ENCODE data around the gene ZBTB21.

Gene ZBTB21

GRCh38 chr21:42037943-42038342 lies 27.8 kb upstream of the ZBTB21 start:
- Histone ChIP-seq H4K91ac (ENCODE audit: low read depth, low read length, poor library complexity) (no peak overlapping the region), H2BK12ac (ENCODE audit: low read length) (no peak overlapping the region), H3K4ac (ENCODE audit: low read length) (no peak overlapping the region), H2AK5ac (ENCODE audit: low read depth, low read length) (no peak overlapping the region), H3K79me1 (ENCODE audit: low read depth, low read length) (no peaks in the 10 kb centered on the region), H3K9ac (ENCODE audit: low read depth, low read length, poor library complexity) (no peak overlapping the region), H2BK5ac (ENCODE audit: low read length) (no peak overlapping the region), H2BK15ac (ENCODE audit: low read length) (no peak overlapping the region), H3K27ac (replicated peaks; ENCODE audit: low read length) (no peak overlapping the region), H4K8ac (ENCODE audit: low read depth, low read length) (no peak overlapping the region), H3K36me3 (replicated peaks in 1 of 2; ENCODE audit: control insufficient read depth in 2 of 2, insufficient read depth in 2 of 2, low read length in 2 of 2) (no peaks in the 10 kb centered on the region), H3K9me3 (replicated peaks in 1 of 2; ENCODE audit: control insufficient read depth in 2 of 2, insufficient read depth in 1 of 2, low read depth in 1 of 2, low read length in 2 of 2) (peaks cover 0 to 6% of the 10 kb centered on the region in 2 donors), H3K23ac (ENCODE audit: low read depth, low read length, poor library complexity) (no peak overlapping the region), H3K4me3 (ENCODE audit: low read length in 2 of 2) (no peak overlapping the region), H2BK120ac (ENCODE audit: low read depth, low read length) (no peak overlapping the region), H3K14ac (ENCODE audit: low read length) (no peak overlapping the region), H3K4me2 (ENCODE audit: insufficient read depth, low read length, poor library complexity, severe bottlenecking) (no peak overlapping the region), H3K27me3 (ENCODE audit: control insufficient read depth in 3 of 3, insufficient read depth in 3 of 3, low read depth in 1 of 3, low read length in 3 of 3) (peaks cover 0 to 7% (median 0%) of the 10 kb centered on the region in 3 experiments), H2AFZ (ENCODE audit: low read length) (peak overlapping the region; percentile 64), H3K4me1 (ENCODE audit: control insufficient read depth in 2 of 2, insufficient read depth in 1 of 2, low read depth in 1 of 2, low read length in 2 of 2) (peaks cover 6 to 11% of the 10 kb centered on the region in 2 donors), H3K18ac (ENCODE audit: low read length) (no peak overlapping the region)
- no peak for DNase-seq (ENCODE audit: low spot score)
- no CpG with 5 or more reads among the region's 12 CpGs for WGBS, 2 donors (ENCODE audit: extremely low coverage in 2 of 2, insufficient read length in 2 of 2, insufficient replicate concordance in 1 of 2)

GRCh38 chr21:42037516-42037915 lies 27.4 kb upstream of the ZBTB21 start:
- peaks cover 0 to 6% of the 10 kb centered on the region in 2 donors for H3K9me3 ChIP-seq (replicated peaks in 1 of 2; ENCODE audit: control insufficient read depth in 2 of 2, insufficient read depth in 1 of 2, low read depth in 1 of 2, low read length in 2 of 2)
- H3K79me1 ChIP-seq (ENCODE audit: low read depth, low read length) = no peaks in the 10 kb centered on the region
- no peak overlapping the region for H2AK5ac ChIP-seq (ENCODE audit: low read depth, low read length)

GRCh38 chr21:42036313-42036712 lies 26.2 kb upstream of the ZBTB21 start:
- Histone ChIP-seq H3K27ac (replicated peaks; ENCODE audit: low read length) (no peak overlapping the region), H2BK5ac (ENCODE audit: low read length) (no peak overlapping the region), H2BK15ac (ENCODE audit: low read length) (no peak overlapping the region), H3K4me2 (ENCODE audit: insufficient read depth, low read length, poor library complexity, severe bottlenecking) (no peak overlapping the region), H3K9me3 (replicated peaks in 1 of 2; ENCODE audit: control insufficient read depth in 2 of 2, insufficient read depth in 1 of 2, low read depth in 1 of 2, low read length in 2 of 2) (peaks cover 0 to 6% of the 10 kb centered on the region in 2 donors), H2BK120ac (ENCODE audit: low read depth, low read length) (no peak overlapping the region), H2AFZ (ENCODE audit: low read length) (no peak overlapping the region), H3K4me1 (ENCODE audit: control insufficient read depth in 2 of 2, insufficient read depth in 1 of 2, low read depth in 1 of 2, low read length in 2 of 2) (peaks cover 6 to 9% of the 10 kb centered on the region in 2 donors), H3K4me3 (ENCODE audit: low read length in 2 of 2) (no peak overlapping the region), H3K4ac (ENCODE audit: low read length) (no peak overlapping the region), H4K91ac (ENCODE audit: low read depth, low read length, poor library complexity) (no peak overlapping the region), H3K23ac (ENCODE audit: low read depth, low read length, poor library complexity) (no peak overlapping the region), H3K18ac (ENCODE audit: low read length) (no peak overlapping the region), H3K9ac (ENCODE audit: low read depth, low read length, poor library complexity) (no peak overlapping the region), H3K36me3 (replicated peaks in 1 of 2; ENCODE audit: control insufficient read depth in 2 of 2, insufficient read depth in 2 of 2, low read length in 2 of 2) (no peaks in the 10 kb centered on the region), H2BK12ac (ENCODE audit: low read length) (no peak overlapping the region), H3K27me3 (ENCODE audit: control insufficient read depth in 3 of 3, insufficient read depth in 3 of 3, low read depth in 1 of 3, low read length in 3 of 3) (peaks cover 0 to 5% (median 0%) of the 10 kb centered on the region in 3 experiments), H2AK5ac (ENCODE audit: low read depth, low read length) (no peak overlapping the region), H3K14ac (ENCODE audit: low read length) (no peak overlapping the region), H4K8ac (ENCODE audit: low read depth, low read length) (no peak overlapping the region), H3K79me1 (ENCODE audit: low read depth, low read length) (no peaks in the 10 kb centered on the region)
- WGBS, 2 donors (ENCODE audit: extremely low coverage in 2 of 2, insufficient read length in 2 of 2, insufficient replicate concordance in 1 of 2) = no CpG with 5 or more reads among the region's 2 CpGs
- no peak for DNase-seq (ENCODE audit: low spot score)

More at GRCh38 chr21:42037516-42037915, 27.4 kb upstream of the ZBTB21 start:
- Histone ChIP-seq H2BK120ac (ENCODE audit: low read depth, low read length) (no peak overlapping the region), H3K4me1 (ENCODE audit: control insufficient read depth in 2 of 2, insufficient read depth in 1 of 2, low read depth in 1 of 2, low read length in 2 of 2) (peaks cover 6 to 11% of the 10 kb centered on the region in 2 donors), H2BK5ac (ENCODE audit: low read length) (no peak overlapping the region), H2BK12ac (ENCODE audit: low read length) (no peak overlapping the region), H3K4me3 (ENCODE audit: low read length in 2 of 2) (no peak overlapping the region), H4K91ac (ENCODE audit: low read depth, low read length, poor library complexity) (no peak overlapping the region), H3K27ac (replicated peaks; ENCODE audit: low read length) (no peak overlapping the region), H2BK15ac (ENCODE audit: low read length) (no peak overlapping the region), H3K18ac (ENCODE audit: low read length) (no peak overlapping the region), H4K8ac (ENCODE audit: low read depth, low read length) (no peak overlapping the region), H3K36me3 (replicated peaks in 1 of 2; ENCODE audit: control insufficient read depth in 2 of 2, insufficient read depth in 2 of 2, low read length in 2 of 2) (no peaks in the 10 kb centered on the region), H3K14ac (ENCODE audit: low read length) (no peak overlapping the region), H3K9ac (ENCODE audit: low read depth, low read length, poor library complexity) (no peak overlapping the region), H3K23ac (ENCODE audit: low read depth, low read length, poor library complexity) (no peak overlapping the region), H3K4me2 (ENCODE audit: insufficient read depth, low read length, poor library complexity, severe bottlenecking) (no peak overlapping the region), H2AFZ (ENCODE audit: low read length) (peak overlapping the region; percentile 64), H3K4ac (ENCODE audit: low read length) (no peak overlapping the region), H3K27me3 (ENCODE audit: control insufficient read depth in 3 of 3, insufficient read depth in 3 of 3, low read depth in 1 of 3, low read length in 3 of 3) (peaks cover 0 to 7% (median 0%) of the 10 kb centered on the region in 3 experiments)
- no peak for DNase-seq (ENCODE audit: low spot score)
- WGBS, 2 donors (ENCODE audit: extremely low coverage in 2 of 2, insufficient read length in 2 of 2, insufficient replicate concordance in 1 of 2) = no CpG with 5 or more reads among the region's 9 CpGs

- Histone ChIP-seq H3K79me1 (ENCODE audit: low read depth, low read length) (no peaks in the 10 kb centered on the region), H3K4me1 (ENCODE audit: control insufficient read depth in 2 of 2, insufficient read depth in 1 of 2, low read depth in 1 of 2, low read length in 2 of 2) (peaks cover 0 to 3% of the 10 kb centered on the region in 2 donors), H3K4me3 (ENCODE audit: low read length in 2 of 2) (no peak overlapping the region), H3K18ac (ENCODE audit: low read length) (peak overlapping the region; percentile 65), H2AFZ (ENCODE audit: low read length) (no peak overlapping the region), H3K4ac (ENCODE audit: low read length) (no peak overlapping the region), H3K4me2 (ENCODE audit: insufficient read depth, low read length, poor library complexity, severe bottlenecking) (no peak overlapping the region), H3K27me3 (ENCODE audit: control insufficient read depth in 3 of 3, insufficient read depth in 3 of 3, low read depth in 1 of 3, low read length in 3 of 3) (peaks cover 0 to 11% (median 0%) of the 10 kb centered on the region in 3 experiments), H2BK12ac (ENCODE audit: low read length) (peak overlapping the region; percentile 46), H3K9me3 (replicated peaks in 1 of 2; ENCODE audit: control insufficient read depth in 2 of 2, insufficient read depth in 1 of 2, low read depth in 1 of 2, low read length in 2 of 2) (no peaks in the 10 kb centered on the region), H3K36me3 (replicated peaks in 1 of 2; ENCODE audit: control insufficient read depth in 2 of 2, insufficient read depth in 2 of 2, low read length in 2 of 2) (no peaks in the 10 kb centered on the region), H3K14ac (ENCODE audit: low read length) (peak overlapping the region; percentile 28), H2BK15ac (ENCODE audit: low read length) (peak overlapping the region; percentile 62), H2BK5ac (ENCODE audit: low read length) (no peak overlapping the region), H4K91ac (ENCODE audit: low read depth, low read length, poor library complexity) (no peak overlapping the region), H3K9ac (ENCODE audit: low read depth, low read length, poor library complexity) (no peak overlapping the region), H4K8ac (ENCODE audit: low read depth, low read length) (no peak overlapping the region), H3K27ac (replicated peaks; ENCODE audit: low read length) (no peak overlapping the region), H2BK120ac (ENCODE audit: low read depth, low read length) (peak overlapping the region; percentile 85), H3K23ac (ENCODE audit: low read depth, low read length, poor library complexity) (no peak overlapping the region), H2AK5ac (ENCODE audit: low read depth, low read length) (peak overlapping the region; percentile 73)
- WGBS, 2 donors (ENCODE audit: extremely low coverage in 2 of 2, insufficient read length in 2 of 2, insufficient replicate concordance in 1 of 2) = no CpG with 5 or more reads among the region's 3 CpGs
- DNase-seq (ENCODE audit: low spot score) = no peak
Measured at GRCh38 chr21:42032968-42033367, 22.8 kb upstream of the ZBTB21 start.

Data from neuronal stem cell (in vitro differentiated cells).